C4-2B (cell line): ENCODE data around the gene MAP6.

Experiments
- ZFX ChIP-seq: fragments of 450-650 bp; IDR thresholded peaks from 2 replicates; pipeline ENCODE4 v1.6.1; 2017
- TF ChIP-seq, protein P1 (sequence below): fragments of 450-650 bp; conservative IDR thresholded peaks from 2 replicates; pipeline ENCODE4 v1.5.1; 2017; ENCODE audit warnings: mild to moderate bottlenecking

DNA sequence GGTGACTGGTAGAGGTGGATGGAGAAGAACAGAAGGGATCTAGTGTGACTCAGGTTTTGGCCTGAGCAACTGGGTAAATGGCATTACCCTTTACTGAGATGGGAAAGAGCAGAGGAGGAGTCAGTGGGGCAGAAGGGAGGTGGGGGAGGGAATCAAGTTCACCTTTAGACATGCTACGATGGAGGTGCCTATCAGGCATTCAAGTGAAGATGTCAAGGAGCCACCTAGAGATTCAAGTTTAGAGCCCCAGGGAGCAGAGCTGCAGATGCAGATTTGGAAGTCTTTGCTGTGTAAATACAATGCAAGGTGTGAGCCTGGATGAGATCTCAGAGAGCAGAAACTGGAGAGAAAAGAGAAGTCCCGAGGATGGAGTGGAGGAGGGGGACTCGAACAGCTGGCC is 47.8 kb upstream of the MAP6 start:
- TF ChIP-seq, protein P1, sequence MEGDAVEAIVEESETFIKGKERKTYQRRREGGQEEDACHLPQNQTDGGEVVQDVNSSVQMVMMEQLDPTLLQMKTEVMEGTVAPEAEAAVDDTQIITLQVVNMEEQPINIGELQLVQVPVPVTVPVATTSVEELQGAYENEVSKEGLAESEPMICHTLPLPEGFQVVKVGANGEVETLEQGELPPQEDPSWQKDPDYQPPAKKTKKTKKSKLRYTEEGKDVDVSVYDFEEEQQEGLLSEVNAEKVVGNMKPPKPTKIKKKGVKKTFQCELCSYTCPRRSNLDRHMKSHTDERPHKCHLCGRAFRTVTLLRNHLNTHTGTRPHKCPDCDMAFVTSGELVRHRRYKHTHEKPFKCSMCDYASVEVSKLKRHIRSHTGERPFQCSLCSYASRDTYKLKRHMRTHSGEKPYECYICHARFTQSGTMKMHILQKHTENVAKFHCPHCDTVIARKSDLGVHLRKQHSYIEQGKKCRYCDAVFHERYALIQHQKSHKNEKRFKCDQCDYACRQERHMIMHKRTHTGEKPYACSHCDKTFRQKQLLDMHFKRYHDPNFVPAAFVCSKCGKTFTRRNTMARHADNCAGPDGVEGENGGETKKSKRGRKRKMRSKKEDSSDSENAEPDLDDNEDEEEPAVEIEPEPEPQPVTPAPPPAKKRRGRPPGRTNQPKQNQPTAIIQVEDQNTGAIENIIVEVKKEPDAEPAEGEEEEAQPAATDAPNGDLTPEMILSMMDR, result no peak
- no peak for TF ChIP-seq ZFX
